ENCODE results near the gene PLEKHG2. TPM values are rescaled to one million over a fixed set of nuclear protein-coding genes. Genes with fewer than 3 reads are reported as not detected.

The PLEKHG2 gene
- total and polyA plus RNA-seq, 9 of the 15 experiments (the other 6 are each of a cell fraction or from before 2014, with no cell fraction given) = 0.98 to 45.7 (median 9.8) TPM

- TF ChIP-seq ATF3 (IDR thresholded peaks at IDR 0.05) (no peak), ATF3 (CRISPR knock-in tag; conservative IDR thresholded peaks at IDR 0.05) (no peak), SMARCA4 (IDR thresholded peaks at IDR 0.05) (peak; percentile 54; the same call in 1 of the 2 replicates)
Measured at GRCh38 chr19:39397360-39398296, 14.8 kb upstream of the PLEKHG2 start (continued).

- Histone ChIP-seq H3K4me2 (ENCODE audit: insufficient read depth, low read length) (peak overlapping the region; percentile 52; the same call in 1 of the 2 replicates), H3K27ac (ENCODE audit: extremely low read depth, low read depth, low read length) (peak overlapping the region; percentile 68), H2AFZ (ENCODE audit: low read depth, low read length) (no peak overlapping the region), H3K9ac (ENCODE audit: insufficient read depth in 1 of 2, low read depth in 2 of 2, low read length in 2 of 2) (peak overlapping the region; percentile 33 to 74; a peak in 3 of 4 replicates), H3K36me3 (ENCODE audit: control insufficient read depth, insufficient read depth, low read length) (peaks cover 24% of the 10 kb centered on the region; the same call in 2 of the 3 replicates), H3K4me1 (replicated peaks in 1 of 2; ENCODE audit: control insufficient read depth in 2 of 2, insufficient read depth in 2 of 2, low read length in 2 of 2) (peaks cover 41 to 49% of the 10 kb centered on the region in 2 experiments), H3K9me1 (ENCODE audit: control insufficient read depth, insufficient read depth, low read length) (peaks cover 3% of the 10 kb centered on the region), H4K20me1 (replicated peaks; ENCODE audit: control insufficient read depth, insufficient read depth, low read length) (no peaks in the 10 kb centered on the region), H3K79me2 (ENCODE audit: control insufficient read depth, insufficient read depth, low read length) (peaks cover 5% of the 10 kb centered on the region; the same call in 2 of the 3 replicates), H3K9me3 (replicated peaks; ENCODE audit: control insufficient read depth, insufficient read depth, low read depth, low read length) (no peaks in the 10 kb centered on the region), H3K27me3 (ENCODE audit: control insufficient read depth in 2 of 2, insufficient read depth in 2 of 2, low read length in 2 of 2) (no peaks in the 10 kb centered on the region), H3K4me3 (no peak overlapping the region)
- 63% methylated on average over 11 of the region's 11 CpGs for WGBS (ENCODE audit: insufficient coverage, low coverage, missing lambda C conversion rate)
- ATAC-seq = peak; percentile 48
- BruUV-seq (replicated peaks) = TSS peak; percentile 8
- intact Hi-C loops (cut with micrococcal nuclease) = no loop called here
- peak in 2 of 4 experiments; percentile 60 to 77 for DNase-seq (ENCODE audit: extremely low read depth in 1 of 4, low spot score in 3 of 4)
- CTCF ChIA-PET (ENCODE audit: low intra/inter-chr PET ratio) = interaction anchor here (4.4 kb wide), 1 partner anchor 13 kb away, joined by 74 read pairs; the partner anchor contains the start of gene PLEKHG2
- in situ Hi-C loops (cut with MboI) = no loop called here
- peak; percentile 80 for FAIRE-seq
- POLR2A ChIA-PET = interaction anchor here (0.5 to 1.8 kb wide), 16 partner anchors 8 to 532 kb away, joined by 3 to 12 read pairs (median 4); partner anchors contain the start of genes RPS16, SAMD4B, SUPT5H and TIMM50
- peak; percentile 64; the same call in 1 of the 2 replicates for TF ChIP-seq ZBTB7A (IDR thresholded peaks at IDR 0.05; ENCODE audit: borderline replicate concordance, control insufficient read depth, low read depth, low read length)
- TF ChIP-seq NRF1 (conservative IDR thresholded peaks at IDR 0.05 in 1 of 2, IDR thresholded peaks at IDR 0.05 in 1 of 2) = peak; percentile 58 to 68
- TF ChIP-seq ZNF639 (CRISPR knock-in tag; conservative IDR thresholded peaks at IDR 0.05 in 1 of 2, IDR thresholded peaks at IDR 0.05 in 1 of 2) = no peak
- 0 out of 4 replicates have a peak, but pooled peaks of 1 of the 2 experiments have one; percentile 13 for TF ChIP-seq RCOR1 (IDR thresholded peaks at IDR 0.05; ENCODE audit: borderline replicate concordance in 1 of 2, low read depth in 2 of 2, low read length in 2 of 2)
- TF ChIP-seq POLR2G (IDR thresholded peaks at IDR 0.05; ENCODE audit: low read depth, low read length) = 0 out of 2 replicates have a peak, but pooled peaks have one; percentile 32
- no peak for TF ChIP-seq BRF2 (IDR thresholded peaks at IDR 0.05; ENCODE audit: borderline replicate concordance, insufficient read depth, insufficient read length)
- TF ChIP-seq ELF1 (tag; IDR thresholded peaks at IDR 0.05) = no peak
- TF ChIP-seq BRD9 (IDR thresholded peaks at IDR 0.05; ENCODE audit: low read depth, partially characterized antibody) = no peak
Measured at GRCh38 chr19:39398297-39398864, 14.1 kb upstream of the PLEKHG2 start.
